GM21529 (cell line): ENCODE measurements around the gene OPN3.

Source experiments
- ATAC-seq: cut with Tn5 transposase; IDR thresholded peaks from one replicate; pipeline ENCODE4 v1.9.1; 2021; ENCODE audit not compliant: unreplicated experiment

OPN3 gene

GRCh38 chr1:241647658-241648057 is 7.5 kb upstream of the OPN3 start:
- no peak for ATAC-seq

- no peak for ATAC-seq
Measured at GRCh38 chr1:241646201-241646600, 6.0 kb upstream of the OPN3 start.

- ATAC-seq, result no peak
Measured at GRCh38 chr1:241645199-241645598, 5.0 kb upstream of the OPN3 start.

DNA sequence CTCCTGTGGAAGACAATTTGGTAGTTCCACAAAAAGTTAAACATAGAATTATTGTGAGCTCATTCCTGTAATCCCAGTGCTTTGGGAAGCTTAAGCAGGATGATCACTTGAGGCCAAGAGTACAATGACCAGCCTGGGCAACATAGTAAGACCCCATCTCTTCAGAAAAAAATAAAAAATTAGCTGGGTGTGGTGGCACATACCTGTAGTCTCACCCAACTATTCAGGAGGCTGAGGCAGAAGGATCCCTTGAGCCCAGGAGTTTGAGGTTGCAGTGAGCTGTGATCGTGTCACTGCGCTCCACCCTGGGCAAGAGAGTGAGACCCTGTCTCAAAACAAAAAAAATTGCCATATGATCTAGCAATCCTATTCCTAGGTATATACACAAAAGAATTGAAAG is 4.1 kb upstream of the OPN3 start:
- ATAC-seq, result no peak

GRCh38 chr1:241642593-241642944 is 2.4 kb upstream of the OPN3 start:
- ATAC-seq, result no peak

- ATAC-seq, result no peak
Measured at GRCh38 chr1:241641773-241642592, 1.8 kb upstream of the OPN3 start.

DNA sequence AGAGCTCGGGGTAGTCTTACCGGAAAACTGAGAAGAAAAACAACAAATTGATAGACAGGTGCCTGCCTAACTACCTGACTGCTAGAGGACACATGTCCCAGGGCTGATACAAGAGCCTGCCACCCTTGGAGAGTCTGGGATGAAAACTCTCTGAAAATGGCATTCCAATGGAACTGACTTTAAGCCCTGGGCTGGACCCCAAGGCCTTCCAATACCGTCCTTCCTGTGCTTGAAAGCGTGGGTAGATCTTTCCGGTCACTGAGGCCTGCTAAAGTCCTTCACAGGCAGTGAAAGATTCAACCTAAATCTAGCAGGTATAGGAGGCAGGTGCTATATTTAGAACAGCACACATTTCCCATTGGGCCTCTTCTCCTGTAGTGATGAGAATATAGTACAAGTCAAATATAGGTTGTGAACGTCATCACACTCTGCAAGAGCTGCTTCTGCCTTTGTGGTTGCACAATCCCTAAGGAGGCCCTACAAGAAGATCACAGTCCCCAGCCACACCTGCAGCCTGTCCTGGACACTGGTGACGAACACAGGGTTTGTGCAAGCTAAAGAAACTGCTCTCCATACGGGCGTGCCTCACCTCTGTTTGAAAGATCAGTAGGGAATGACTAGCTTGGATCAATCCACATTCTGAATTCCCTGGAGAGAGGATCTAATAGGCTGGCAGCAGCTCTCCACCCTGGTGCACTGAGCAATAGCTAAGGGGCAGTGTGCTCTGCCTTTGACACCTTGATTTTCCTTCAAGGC is 876 bp upstream of the OPN3 start:
- no peak for ATAC-seq

DNA sequence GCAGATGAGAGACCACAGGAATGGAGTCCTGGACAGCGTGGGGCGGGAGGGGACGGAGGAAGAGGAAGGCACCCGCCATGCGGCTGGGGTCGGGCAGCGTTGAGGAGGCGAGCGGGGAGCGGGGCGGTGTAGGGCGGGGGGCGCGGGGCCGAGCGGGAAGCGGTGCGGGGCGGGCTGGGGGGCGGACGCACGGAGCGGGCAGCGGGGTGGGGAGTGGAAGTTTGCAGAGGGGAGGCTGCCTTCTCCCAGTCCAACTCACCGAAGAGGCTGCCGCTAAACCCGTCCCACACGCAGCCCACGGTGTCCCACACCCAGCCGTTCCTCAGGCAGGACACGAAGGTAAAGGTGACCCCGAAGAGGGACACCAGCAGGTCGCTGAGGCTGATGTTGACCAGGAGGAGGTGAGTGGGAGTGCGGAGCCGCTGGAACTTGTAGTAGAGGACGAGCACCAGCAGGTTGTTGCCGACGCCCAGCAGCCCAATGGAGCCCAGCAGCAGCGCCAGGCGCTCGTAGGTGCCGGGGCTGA is 483 bp downstream of the OPN3 start:
- ATAC-seq, result peak; percentile 49

GRCh38 chr1:241638909-241639622 is 1.1 kb downstream of the OPN3 start:
- peak; percentile 10 for ATAC-seq

- ATAC-seq, result no peak
Measured at GRCh38 chr1:241638099-241638682, 2.0 kb downstream of the OPN3 start.

DNA sequence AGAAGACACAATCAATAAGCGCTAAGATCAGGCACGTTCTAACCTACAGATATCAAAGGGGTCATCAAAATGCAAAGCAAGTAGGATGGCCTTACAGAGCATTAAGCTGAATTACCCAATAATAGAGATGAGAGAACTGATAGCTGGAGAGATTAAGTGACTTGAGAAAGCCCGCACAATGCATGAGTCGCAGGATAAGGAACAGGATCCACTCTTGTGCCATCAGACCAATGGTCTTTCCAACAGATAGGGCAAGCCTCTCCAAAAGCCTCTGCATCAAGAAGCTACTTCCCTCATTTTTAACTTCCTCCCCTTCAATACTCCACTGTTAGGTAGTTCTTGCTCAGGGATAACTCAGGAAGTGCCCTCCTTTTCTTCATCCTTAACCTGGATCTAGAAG is 2.6 kb downstream of the OPN3 start:
- no peak for ATAC-seq

DNA sequence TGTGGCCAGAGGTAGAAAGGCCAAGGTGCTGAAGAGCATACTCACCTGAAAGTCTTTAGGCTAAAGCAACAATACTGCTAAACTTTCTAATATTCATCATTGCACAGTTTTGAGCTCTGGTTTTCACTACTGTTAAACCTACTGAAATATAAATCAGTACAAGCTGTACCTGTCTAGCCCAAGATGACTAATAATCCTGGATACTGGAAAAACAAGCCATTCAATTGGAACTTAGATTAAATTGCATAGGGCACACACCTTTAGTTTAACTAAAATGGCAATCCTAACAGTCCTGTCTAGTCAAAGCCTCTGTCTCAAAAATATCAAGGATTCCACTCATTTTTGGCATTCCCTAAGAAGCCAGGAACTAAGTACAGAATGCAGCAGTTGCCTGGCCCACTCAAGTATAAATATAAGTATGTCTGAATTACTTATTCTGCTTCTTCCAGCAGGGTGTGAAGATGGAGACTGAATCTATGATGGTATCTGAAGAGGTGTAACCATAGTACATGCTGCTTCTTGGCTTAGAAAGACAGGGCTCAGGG is 3.1 kb downstream of the OPN3 start:
- ATAC-seq, result no peak

DNA sequence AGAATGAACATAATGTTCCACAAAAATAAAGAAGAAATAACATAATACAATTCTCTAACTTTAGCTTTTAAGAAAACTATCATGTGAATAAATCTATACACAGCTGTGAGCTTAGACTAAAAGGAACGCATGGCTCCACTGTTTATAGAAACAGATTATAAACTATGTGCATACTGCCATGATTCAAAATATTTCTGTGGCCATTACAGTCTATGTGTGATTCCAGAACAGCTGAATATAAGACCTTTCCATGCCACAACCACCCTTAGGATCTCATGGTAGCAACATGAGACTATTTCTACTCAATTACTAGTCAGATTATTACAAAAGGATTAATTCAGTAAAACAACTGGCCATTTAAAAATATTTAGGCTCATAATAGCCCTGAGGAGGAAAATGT is 3.9 kb downstream of the OPN3 start:
- ATAC-seq, result no peak

GRCh38 chr1:241635556-241636152 is 4.5 kb downstream of the OPN3 start:
- ATAC-seq, result no peak

DNA sequence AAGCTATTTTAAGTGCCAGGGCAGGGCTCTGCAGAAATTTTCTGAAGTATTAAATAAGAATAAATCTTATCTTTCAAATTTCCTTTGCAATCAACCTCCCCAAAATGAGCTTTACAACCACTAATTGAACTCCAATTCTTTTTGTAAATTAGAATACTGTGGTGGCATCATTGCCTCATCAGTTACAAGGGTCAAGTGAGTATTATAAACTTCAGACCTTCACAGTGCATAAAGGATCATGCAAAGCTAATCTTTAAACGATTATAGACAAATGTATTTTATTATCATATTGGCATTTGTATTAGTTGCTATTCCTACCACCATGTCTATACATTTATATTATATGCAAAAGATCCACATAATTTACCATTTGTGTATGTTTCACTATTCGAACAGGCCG is 7.2 kb downstream of the OPN3 start:
- no peak for ATAC-seq

GRCh38 chr1:241631674-241632073 is 8.5 kb downstream of the OPN3 start:
- no peak for ATAC-seq

DNA sequence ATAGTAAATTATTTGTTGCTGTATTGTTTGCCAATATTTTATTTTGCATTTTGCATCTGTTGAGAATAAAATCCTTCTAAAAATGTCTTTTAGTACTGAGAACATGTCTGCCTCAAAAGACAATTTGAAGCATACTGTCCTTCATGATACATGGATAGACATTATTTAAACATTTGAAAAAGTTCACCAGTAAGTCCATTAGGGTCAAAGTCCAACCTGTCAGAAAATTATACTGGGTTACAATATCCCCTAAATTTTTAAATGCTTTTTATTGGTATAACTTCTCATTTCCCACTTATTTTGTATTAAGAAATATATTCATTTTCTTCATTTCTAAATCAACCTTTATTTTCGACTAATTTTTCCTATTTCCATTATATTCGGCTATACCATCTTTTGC is 9.3 kb downstream of the OPN3 start:
- ATAC-seq, result no peak

- ATAC-seq, result no peak
Measured at GRCh38 chr1:241630476-241630875, 9.7 kb downstream of the OPN3 start.

DNA sequence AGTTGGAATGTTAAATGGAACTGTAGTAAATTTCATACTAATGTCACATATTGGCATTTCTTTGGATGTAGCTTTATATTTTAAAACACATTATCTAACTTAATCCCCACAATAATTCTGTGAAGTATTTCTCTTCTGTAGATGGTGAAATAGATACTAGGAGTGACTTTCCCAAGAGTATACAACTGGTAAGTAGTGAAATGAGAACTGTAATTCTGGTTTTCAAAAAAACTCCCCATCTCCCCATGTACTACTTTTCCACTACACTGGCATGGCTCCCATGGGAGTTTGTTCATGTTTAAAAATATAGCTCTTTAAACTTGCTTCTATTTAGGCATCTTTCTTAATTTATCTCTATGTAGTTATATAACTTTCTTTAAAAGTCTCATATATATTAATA is 10.2 kb downstream of the OPN3 start:
- ATAC-seq, result no peak

DNA sequence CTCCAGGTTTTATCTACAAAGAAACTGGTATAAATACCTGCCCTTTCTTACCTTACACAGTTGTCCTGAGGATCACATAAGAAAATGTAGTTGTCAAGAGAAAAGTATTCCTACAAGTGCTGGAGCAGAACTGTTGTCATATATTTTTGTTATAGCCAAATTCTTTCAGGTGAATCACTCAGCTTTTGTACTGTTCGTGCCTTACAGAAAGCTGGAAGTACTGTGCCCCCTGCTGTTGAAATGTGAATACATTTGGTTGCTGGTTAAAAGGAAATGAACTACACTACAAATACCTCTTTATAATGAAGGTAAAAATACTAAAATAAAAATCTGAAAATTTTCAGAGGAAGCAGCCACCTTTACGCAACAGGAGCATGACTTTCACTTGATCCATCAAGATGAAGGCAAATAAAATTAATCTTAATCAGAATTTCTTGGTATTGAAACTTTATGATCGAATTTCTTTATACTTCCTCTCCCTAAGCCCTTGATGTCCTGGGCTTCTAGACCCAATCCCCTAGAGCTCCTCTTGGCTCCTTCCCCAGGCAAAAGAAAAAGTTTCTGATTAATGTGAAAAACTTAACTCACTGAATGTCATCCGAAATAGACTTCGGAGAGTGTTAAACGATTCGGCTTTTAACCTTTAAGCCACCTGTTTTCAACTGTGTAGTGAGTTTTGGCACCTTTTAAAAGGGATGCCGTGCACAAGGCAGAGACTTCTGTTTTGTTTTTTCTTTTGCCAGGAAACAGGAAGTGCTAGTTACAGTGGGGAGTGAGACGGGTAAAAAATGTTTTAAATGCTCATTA is 12.5 kb downstream of the OPN3 start:
- ATAC-seq, result peak; percentile 88
